Endothelial cell of umbilical vein (primary cell): ENCODE results near the gene OLIG1.

ENCODE experiments used
- EZH2 ChIP-seq: IDR thresholded peaks from 2 replicates; pipeline ENCODE4 v1.6.1; 2012; ENCODE audit warnings: borderline replicate concordance, low read depth, mild to moderate bottlenecking, moderate library complexity, low read length, inconsistent platforms; ENCODE audit not compliant: severe bottlenecking
- POLR2A ChIP-seq: IDR thresholded peaks from 2 replicates; pipeline ENCODE4 v1.6.1; 2012; ENCODE audit warnings: low read depth, mild to moderate bottlenecking, control low read depth, low read length
- TF ChIP-seq, protein P1 (sequence below), 2 donors: IDR thresholded peaks; 1 replicate in 1 of 2; 2 replicates in 1 of 2; pipeline ENCODE4 v1.5.1; 2011; ENCODE audit warnings: low read length in 2 of 2, mild to moderate bottlenecking in 2 of 2, moderate library complexity in 2 of 2, control low read depth in 1 of 2, inconsistent platforms in 1 of 2, low read depth in 1 of 2; ENCODE audit not compliant: insufficient read depth in 1 of 2; ENCODE audit errors: extremely low read depth in 1 of 2

DNA sequence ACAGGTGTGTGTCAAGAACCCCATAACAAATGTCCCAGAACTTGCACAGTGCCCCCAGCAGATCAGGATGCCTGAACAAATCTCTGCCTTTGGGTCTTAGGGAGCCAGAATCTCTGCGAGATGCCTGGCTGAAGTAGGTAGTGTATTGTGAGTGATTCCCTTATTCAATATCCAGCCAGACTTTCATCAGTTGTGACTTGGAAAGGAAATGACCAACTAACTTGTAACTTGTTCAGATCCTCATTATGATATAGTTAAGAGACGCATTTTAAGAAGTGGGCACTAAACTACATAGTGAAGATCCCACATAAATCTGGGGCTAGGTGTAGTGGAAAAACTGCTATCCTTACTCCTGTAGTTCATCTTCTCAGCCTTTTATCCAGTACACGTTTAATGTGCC lies 32.4 kb upstream of the OLIG1 start:
- TF ChIP-seq, protein P1, sequence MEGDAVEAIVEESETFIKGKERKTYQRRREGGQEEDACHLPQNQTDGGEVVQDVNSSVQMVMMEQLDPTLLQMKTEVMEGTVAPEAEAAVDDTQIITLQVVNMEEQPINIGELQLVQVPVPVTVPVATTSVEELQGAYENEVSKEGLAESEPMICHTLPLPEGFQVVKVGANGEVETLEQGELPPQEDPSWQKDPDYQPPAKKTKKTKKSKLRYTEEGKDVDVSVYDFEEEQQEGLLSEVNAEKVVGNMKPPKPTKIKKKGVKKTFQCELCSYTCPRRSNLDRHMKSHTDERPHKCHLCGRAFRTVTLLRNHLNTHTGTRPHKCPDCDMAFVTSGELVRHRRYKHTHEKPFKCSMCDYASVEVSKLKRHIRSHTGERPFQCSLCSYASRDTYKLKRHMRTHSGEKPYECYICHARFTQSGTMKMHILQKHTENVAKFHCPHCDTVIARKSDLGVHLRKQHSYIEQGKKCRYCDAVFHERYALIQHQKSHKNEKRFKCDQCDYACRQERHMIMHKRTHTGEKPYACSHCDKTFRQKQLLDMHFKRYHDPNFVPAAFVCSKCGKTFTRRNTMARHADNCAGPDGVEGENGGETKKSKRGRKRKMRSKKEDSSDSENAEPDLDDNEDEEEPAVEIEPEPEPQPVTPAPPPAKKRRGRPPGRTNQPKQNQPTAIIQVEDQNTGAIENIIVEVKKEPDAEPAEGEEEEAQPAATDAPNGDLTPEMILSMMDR (IDR thresholded peaks at IDR 0.05; ENCODE audit: extremely low read depth in 1 of 2, insufficient read depth in 1 of 2, low read depth in 1 of 2, low read length in 2 of 2): no peak
- TF ChIP-seq POLR2A (no peak), EZH2 (no peak)
